Stimulated activated CD8-positive, alpha-beta memory T cell treated with anti-CD3 and anti-CD28 coated beads, Interleukin-15, amount 100 ng/mL, for 24 hours (primary cell): ENCODE data around the gene SRGAP2C.
A peak's percentile ranks its signal among the peaks of the same experiment; 100 is the strongest.
"Not testable (repeated sequence)": the region's sequence is repeated elsewhere in the genome, so short reads cannot be mapped to it uniquely, and the experiment has no call there.

Experiments used
- DNase-seq: peaks from one replicate; pipeline ENCODE4 v3.0.0-alpha.2; 2020; ENCODE audit warnings: low read depth

SRGAP2C gene

DNA sequence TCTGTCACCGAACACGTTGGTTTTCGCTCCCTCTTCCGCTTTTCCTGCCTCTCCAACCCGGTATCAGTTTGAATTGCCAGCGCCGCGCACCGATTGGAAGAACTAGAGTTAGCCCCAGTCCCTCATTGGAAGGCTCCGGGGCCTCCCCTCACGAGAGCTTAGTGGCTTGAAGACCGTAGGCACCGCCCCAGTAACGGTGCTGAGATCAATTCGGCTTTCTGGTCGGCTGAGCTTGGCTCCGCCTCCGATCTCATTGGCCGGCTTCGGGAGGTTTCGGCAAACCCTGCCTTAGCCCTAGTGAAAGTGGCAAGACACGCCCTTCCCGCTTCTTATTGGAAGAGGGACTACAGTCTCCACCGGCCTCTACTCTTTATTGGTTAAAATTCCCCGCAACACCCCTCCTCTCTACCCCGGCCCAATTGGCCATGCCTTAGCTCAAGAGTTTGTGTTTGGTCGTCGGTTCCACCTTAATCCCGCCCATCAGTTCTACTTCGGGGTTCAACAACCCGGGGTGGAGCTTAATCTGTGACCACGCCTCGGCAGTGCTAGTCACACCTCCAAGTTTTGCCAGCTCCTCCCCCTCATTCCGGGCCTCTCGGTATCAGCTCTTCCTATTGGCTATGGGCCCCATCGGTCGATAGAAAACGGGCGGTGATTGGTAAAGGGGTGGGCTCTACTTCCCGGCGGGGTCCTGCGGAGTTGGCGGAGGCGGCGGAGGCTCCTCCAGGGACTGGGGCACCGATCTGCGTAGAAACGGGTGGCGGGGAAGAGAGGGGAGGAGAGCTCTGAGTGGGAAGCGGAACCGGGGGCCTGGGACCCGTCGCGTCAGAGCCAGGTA is at the start of gene SRGAP2C, which contains the start of gene FAM72B:
Gene SRGAP2C, plus strand, starts transcription at position 686 of the 838 bp plus-strand sequence. CDS start 2,472 bp downstream, outside the sequence.
Gene FAM72B, minus strand, starts transcription at position 51 of the 838 bp plus-strand sequence. CDS start 851 bp downstream, outside the sequence.
- peak; percentile 48 for DNase-seq

DNA sequence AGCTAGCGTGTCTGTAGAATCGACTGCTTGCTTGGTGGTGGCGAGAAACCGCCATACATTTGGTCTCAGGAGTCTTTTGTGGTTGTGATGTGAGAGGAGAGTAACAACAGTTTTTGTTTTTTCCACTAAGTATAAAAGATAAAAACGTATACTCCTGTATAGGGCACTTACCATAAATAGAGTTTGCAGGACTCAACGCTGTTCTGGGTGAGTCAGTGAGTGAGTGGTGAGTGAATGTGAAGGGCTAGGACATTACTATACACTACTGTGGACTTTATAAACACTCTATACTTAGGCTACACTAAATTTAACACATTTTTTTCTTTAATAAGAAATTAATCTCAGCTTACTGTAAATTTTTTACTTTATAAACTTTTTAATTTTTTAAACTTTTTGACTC is 44.4 kb upstream of the SRGAP2C start:
- not testable (repeated sequence) for DNase-seq

DNA sequence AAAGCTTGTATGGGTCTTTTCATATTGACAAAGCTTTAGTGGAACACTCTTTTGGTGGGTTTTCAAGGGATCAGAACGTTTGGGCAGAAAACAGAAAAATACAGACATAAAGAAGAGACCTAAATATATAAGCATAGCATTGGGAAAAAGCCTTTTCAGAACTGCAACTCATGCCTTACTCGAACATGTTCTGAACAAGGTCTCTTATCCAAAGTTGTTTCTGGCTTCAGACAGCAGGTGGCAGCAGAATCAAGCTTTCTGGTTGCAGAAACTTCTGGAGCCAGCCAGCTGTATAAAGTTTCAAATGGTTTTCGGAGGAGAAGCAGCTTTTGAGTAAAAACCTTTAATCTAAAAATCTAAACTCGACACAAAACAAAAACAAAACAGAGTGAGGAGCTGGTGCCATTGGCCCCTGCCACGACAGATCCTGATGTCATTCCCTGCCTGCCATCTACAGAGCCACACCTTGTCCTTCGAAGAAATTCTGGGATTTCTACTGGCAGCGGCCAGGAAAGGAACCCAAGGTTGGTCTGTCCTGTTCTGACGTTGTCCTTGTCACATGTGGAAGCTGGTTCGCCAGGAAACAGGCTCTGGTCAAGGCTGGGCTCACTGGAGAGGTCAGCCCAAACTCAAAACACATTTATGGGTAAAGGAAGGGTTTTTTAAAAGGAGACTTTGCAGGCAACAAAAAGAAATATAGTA is 36.1 kb upstream of the SRGAP2C start:
- not testable (repeated sequence) for DNase-seq

- DNase-seq = not testable (repeated sequence)
Observed at GRCh38 chr1:121151294-121151693, 33.5 kb upstream of the SRGAP2C start.

GRCh38 chr1:121152788-121153187 is 32.0 kb upstream of the SRGAP2C start:
- DNase-seq = not testable (repeated sequence)

DNA sequence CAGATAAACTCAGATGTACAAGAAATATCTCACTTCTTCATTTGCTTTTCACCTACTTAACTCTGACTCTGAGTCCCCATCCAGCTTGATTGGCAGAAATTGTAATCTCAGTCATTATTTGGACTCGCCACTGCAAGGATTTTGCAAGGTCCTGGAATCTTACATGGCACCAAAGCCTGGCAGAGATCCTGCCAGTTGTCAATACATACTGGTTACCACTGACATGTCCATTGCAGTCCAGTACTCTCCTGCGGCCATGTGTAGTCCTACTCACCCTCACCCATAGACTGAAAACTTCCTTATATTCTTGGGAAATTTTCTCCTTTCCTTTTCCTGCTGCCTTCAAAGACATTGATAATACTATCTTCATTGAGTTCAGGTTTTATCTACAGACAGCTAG is 30.0 kb upstream of the SRGAP2C start:
- not testable (repeated sequence) for DNase-seq

- not testable (repeated sequence) for DNase-seq
Observed at GRCh38 chr1:121155671-121156358, 29.0 kb upstream of the SRGAP2C start.

DNA sequence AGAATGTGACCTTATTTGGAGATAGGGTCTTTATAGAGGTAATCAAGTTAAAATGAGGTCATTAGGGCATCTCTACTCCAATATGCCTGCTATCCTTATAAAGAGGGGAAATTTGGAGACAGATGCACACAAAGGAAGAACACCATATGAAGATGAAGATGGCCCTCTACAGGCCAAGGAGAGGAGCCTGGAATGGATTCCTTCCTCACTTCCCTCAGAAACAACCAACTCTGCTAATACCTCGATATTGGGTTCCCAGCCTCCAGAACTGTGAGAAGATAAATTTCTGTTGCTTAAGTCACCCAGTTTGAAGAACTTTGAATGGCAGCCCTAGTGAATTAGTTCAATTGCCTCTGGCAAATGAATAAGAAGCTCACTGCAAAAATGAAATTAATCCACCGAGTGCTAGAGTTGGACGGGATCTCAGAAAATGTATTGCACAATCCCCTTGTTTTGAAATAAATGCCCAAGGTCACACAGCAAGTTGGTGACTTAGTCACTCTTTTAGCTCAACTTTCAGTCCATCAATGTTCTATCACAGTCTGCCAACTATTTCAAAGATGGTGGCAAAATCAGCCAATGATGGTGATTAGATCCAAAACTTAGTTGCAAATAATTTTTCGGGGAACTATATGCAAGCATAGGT is 27.7 kb upstream of the SRGAP2C start:
- DNase-seq = not testable (repeated sequence)

DNA sequence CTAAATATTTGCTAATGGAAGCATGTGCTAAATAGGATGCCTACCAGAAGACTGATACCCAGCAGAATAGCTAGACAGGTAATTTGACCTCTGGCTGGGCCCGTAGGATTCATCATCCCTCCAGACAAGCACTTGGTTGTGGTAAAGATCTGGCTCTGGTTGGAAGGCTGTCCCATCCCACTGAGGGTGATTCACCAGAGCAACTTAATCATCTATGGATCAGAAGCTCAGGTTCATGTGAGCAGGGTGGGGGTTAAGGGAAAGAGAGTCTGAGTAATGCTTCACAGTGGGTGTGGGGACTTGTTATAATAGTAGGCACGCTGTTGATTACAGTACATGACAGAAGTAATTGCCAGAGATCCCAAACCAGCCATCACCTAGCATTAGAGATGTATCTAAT is 27.2 kb upstream of the SRGAP2C start:
- DNase-seq = not testable (repeated sequence)

DNA sequence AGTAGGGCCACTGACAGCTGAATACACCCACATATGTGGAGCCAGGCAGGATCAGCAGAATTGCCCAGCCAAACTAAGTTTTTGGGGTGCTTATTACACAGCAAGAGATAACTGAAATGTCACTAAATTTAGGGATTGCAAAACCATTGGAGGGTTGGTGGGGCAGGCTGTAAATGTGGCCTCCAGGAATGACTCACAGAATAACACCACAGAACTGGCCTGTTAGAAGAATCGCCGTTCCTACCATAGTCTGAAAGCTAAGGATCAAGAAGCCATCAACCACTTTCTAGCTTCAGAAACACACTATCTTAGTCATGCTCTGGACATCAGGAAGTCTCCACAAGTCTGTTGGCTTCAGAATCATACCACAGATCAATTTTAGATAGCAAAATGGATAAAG is 24.7 kb upstream of the SRGAP2C start:
- DNase-seq = not testable (repeated sequence)

- DNase-seq = not testable (repeated sequence)
Observed at GRCh38 chr1:121161199-121161901, 23.4 kb upstream of the SRGAP2C start.

- DNase-seq = not testable (repeated sequence)
Observed at GRCh38 chr1:121163850-121164757, 20.7 kb upstream of the SRGAP2C start.

DNA sequence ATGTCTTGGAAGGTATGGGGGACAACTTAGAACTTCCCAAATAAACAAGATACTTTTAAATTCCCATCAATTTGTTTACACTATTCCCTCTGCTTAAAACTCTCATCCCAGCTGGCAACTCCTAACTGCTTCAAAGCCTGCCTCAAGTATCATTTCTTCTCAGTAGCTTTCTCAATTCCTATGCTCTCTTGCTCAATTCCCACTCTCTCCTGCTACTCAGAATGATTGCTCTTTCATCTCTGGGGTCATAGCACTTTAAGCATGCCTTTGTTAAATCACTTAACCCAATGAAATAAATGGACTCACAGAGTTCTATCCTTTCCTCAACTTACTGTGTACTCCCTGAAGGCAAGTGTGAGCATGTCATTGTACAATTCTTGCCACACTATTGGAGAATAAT is 19.5 kb upstream of the SRGAP2C start:
- DNase-seq = not testable (repeated sequence)

GRCh38 chr1:121167225-121167738 is 17.5 kb upstream of the SRGAP2C start:
- DNase-seq = not testable (repeated sequence)

DNA sequence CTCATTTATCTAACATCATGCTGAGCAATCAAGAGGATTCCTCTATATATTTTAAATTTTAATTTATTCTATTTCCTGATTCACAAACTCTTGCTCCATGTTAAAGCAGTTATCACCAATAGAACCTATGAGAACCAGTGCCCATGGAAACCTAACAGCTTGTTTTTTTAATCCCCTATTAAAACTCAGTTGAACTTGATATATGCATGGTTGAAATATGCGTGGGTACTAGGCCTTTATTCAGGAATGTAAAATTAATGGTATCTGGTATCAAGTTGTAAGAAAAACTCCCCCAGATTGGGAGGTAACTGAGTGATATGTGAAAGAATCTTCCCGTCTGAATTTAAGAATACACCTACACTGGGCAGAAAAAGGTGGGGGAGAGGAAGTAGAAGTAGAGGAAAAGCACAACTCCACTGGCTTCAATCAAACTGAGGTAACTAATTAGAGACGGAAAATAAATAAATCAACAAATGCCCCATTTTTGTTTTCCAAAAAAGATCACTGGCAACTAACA is 16.6 kb upstream of the SRGAP2C start:
- not testable (repeated sequence) for DNase-seq

DNA sequence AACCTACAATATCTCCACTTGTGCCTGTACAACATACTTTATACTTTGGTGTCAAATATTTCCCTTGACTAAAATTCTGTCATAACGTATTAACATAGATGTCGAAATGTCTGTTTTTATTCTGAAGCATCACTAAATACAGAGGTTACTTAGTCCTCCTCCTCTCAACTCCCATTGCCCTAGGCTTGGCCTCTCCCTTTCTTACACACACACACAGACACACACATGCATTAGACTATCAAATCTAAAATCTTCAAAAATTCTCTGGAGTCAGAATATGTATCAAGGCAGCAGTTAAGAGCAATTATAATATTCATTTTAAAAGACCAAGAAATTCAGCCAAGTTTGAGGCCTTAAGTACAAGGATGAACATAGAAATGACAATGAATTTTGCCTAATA is 8.1 kb upstream of the SRGAP2C start:
- not testable (repeated sequence) for DNase-seq

GRCh38 chr1:121178197-121178596 is 6.6 kb upstream of the SRGAP2C start:
- not testable (repeated sequence) for DNase-seq

DNA sequence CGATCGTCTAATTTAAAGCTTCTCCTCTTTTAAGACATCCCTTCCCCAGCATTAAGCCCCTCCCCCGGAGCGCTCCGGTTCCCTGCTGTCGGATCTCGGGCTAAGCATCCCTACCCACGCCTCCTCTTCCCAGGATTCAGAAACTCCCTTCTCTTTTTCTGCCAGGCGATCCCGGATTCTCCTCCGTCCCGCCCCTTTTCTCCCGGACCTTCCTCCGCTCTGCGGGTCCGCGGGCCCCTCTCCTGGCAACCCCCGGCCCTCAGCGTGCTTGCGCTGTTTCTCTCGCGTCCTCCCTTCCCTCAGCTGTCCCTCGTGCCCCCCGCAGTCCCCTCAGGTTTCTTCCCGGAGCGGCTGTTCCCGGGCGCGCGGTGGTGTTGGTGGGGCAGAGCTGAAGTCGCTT is 908 bp upstream of the SRGAP2C start:
- DNase-seq = not testable (repeated sequence)

DNA sequence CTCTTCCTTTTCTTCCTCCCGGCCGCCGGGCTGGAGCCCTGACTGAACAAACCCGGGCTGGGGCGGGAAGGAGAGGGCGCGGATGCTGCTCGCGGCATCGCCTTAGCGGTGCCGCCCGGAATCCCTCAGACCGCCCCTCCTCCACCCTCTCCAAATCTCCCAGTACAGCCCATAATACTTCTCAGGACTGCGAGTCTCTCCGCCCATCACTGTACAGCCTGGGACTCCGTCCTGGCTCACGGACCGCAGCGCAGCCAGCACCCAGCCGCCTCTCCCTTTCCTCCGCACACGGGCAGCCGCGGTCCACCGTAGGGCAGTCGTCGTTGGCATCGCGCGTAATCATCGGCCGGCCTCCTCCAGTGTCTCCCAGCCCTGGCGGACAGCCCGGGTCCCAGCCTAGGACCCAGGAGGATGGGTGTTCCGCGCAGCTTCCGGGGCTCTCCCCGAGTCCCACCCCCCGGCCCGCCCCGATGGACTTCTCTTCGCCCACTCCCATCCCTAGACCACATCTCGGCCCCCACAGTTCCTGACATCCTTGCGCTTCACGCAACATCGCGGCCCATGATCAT is 449 bp downstream of the SRGAP2C start:
- not testable (repeated sequence) for DNase-seq
